CD4-positive, alpha-beta T cell treated with Interleukin-21 for 1 hour (primary cell): Measurements from ENCODE around the gene KCNQ5.
"Not testable (repeated sequence)": the region's sequence is repeated elsewhere in the genome, so short reads cannot be mapped to it uniquely, and the experiment has no call there.

Experiments used
- DNase-seq: peaks from one replicate; pipeline ENCODE4 v3.0.0-alpha.2; 2020

Gene KCNQ5

DNA sequence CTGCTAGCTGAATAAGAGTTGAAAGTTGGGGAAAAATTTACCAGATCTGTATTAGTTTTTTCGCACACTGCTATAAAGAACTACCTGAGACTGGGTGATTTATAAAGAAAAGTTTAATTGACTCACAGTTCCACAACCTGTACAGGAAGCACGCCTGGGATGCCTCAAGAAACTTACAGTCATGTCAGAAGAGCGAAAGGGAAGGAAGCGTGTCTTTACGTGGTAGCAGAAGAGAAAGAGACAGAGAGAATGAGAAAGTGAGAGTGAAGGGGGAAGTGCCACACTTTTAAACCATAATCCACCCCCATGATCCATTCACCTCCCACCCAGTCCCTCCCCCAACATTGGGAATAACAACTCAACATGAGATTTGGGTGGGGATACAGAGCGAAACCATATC is 523.8 kb downstream of the KCNQ5 start:
- no peak for DNase-seq

DNA sequence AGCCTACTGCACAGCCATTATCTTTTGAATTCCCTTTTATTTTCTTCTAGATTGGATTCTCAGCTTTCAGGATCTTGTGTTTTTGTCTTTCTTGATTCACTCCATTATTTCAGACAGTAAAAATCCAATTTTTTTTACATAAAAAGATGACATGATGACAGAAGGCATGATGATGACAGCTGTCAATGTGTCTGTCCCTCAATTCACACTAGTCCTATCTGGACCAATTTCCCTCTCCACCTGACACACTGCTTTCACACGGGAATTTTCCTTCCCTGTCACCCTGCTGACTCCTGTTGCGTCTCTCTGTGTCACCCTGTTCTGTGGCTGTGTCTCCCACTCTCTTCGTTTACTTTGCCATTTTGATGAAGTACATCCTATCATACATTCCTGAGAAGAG is 529.9 kb downstream of the KCNQ5 start:
- DNase-seq, result no peak

DNA sequence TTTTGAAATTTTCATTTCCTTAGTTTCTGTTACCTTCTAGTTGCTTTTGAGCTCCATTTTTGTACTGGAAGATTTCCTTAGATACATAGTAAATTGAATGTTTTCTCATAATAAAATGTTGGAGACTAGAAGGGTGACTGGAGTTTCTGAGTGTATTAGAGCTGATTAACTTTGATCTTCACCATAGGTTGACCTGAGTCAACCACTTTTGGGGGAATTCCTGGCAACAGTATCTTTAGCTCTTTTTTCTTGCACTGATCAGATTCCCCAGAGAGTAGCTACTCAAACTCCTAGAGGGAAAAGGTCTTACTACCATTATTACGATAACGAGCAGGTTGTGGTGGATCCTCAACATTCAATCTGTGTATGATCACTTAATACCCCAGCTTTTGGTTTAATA is 530.7 kb downstream of the KCNQ5 start:
- no peak for DNase-seq

DNA sequence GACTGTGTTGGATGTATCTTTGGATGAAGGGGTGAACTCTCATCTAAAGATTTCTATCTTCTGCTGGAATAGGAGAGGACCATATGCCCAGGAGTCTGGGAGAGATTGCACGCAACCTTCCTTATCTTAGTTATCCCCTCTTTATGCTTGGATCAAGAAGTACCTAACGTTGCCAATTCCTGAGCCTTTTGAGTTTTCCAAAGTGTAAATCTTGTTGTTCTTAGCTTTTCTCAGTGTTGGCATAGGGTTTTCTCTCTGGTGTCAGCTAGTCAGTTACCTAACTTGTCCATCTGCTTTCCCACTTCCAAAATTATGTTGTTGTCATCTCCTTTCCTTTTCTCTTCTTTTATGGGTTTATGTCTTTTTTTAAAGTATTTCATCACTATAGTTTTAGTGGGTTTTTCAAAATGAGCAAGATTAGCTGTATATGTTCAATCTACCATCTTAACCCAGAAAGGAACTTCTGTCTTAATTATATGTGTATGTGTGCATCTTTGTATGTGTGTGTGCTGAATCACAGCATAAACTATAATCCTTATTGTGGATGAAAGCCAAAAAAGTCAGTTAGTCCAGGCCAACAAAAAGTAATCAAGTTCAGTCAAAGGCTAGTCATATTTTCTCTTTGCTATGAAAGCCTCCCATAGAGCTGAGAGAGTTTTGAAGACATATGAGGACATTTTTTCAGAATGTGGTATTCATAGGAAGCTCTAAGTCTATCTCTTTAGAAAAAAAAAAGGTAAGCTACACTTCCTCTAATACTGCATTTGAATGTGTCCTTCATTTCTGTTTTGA is 531.3 kb downstream of the KCNQ5 start:
- DNase-seq, result no peak

DNA sequence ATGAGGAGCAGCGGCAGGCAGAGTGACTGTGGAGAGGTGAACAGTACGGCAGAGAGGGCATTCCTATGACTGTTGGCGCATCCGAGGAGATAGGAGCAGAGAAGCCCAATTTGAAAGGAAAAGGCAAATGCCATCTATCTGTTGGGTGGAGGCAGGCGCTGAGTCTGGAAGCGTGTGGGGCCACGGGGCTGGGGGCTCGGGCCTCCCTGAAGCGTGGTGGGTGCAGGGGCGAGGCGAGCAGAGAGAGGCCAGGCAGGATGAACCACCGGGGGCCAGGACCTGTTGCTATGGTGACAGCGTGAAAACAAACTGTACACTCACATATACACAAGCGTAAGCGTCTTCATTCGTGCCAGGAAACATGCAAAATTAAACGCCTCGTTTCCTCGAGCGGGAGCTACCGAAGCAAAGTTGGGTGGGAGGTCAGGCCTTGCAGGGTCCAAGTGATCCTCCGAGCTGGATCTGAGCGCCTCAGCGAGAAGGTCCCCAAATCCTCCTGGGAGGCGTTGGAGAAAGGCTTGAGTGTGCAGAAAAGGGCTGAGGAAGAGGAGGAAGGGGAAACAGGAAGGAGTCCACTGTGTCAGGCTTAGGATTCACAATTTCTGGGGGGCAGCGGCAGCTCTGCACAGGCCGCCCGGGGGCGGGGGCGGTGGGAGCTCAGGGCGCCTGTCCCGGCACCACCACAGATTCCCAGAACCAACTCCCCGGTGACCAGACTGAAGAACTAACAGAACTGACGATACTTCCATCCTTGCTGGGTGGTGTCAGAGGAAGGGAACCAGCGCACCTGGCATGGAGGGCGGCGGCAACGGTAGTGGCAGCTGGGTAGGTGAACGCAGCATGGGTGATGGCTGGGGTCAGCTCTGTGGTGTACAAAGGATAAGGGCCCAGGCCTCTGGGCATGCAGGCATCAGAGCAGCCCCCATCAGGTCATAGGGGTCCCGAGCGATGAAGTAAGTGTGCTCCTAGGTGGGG is 535.2 kb downstream of the KCNQ5 start:
- no peak for DNase-seq

DNA sequence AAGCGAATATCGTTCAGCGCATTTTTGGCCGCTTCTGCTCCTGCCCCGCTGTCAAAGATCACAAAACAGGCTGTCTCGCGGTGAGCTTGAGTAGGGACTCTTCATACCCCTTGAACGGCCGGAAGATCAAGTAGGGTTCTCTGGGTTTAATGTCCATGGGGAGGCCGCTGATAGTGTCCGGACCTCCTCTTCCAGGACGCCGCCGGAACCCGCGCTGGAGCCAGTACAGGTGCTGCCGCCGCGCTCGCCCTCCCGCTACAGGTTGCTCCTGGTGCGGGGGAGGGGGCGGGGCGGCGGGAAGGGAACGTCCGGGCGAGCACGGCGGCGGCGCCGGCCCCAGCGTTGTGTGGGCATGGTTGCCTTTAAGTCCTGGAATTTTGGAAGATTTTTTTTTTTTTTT is 536.0 kb downstream of the KCNQ5 start:
- no peak for DNase-seq

DNA sequence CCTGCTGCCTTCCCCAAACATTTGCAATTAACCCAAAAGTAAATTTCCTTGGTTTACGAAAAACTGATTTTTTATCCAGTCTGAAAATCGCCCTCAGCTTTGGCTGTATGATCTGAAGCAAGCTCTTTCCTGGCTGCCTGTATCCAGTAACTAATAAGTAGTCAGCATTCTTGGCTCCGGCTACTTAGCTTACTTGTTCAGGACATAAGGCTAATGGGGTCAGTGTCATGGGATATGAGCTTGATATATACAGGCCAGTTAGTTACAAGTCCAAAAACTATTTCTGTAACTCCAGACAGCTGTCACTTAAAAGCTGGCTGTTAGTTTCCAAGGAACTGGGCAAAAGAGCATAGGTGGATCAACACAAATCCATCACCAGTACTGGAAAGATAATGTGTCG is 547.2 kb downstream of the KCNQ5 start:
- no peak for DNase-seq

DNA sequence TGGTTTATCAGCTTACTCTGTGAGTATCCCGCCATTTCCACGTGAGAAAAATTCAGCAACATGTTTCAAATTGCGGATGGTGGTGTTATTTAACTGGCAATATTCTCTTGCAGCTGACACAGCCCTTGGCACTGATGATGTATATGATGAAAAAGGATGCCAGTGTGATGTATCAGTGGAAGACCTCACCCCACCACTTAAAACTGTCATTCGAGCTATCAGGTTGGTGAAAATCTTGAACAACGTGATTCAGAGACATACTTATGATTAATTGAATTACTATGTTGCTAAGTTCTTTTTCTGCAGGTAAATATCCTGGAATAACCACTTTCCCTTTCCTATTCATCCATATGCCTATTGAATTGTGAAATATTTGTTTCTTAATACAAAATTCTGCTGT is 547.8 kb downstream of the KCNQ5 start:
- DNase-seq, result no peak

DNA sequence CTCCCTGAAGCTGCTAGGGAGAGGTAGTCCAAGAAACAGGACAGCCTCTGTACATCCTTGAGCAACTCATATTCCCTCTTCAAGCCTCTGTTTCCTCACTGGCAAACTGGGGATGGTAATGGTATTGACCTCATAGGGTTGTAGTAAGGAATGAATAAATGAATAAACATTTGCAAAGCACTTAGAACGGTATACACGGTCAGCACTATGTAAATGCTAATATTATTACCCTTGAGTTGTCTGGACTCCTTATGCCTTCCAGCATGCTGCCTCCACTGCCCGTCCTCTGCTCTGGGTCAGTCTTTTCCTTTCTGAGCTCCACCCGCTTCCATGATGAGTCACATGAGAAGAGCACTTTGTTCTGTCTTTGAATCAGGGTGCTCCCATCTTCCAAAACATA is 552.8 kb downstream of the KCNQ5 start:
- no peak for DNase-seq

DNA sequence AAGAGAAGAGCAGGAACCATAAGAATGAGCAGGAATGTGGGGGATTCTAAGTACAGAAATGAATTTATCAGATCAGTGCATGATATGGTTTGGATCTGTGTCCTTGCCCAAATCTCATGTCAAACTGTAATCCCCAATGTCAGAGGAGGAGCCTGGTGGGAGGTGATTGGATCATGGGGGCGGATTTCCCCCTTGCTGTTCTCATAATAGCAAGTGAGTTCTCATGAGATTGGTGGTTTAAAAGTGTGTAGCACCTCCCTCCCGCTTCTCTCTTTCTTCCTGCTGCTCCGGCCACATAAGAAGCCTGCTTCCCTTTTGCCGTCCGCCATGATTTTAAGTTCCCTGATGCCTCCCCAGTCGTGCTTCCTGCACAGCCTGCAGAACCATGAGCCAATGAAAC is 554.2 kb downstream of the KCNQ5 start:
- DNase-seq, result no peak

DNA sequence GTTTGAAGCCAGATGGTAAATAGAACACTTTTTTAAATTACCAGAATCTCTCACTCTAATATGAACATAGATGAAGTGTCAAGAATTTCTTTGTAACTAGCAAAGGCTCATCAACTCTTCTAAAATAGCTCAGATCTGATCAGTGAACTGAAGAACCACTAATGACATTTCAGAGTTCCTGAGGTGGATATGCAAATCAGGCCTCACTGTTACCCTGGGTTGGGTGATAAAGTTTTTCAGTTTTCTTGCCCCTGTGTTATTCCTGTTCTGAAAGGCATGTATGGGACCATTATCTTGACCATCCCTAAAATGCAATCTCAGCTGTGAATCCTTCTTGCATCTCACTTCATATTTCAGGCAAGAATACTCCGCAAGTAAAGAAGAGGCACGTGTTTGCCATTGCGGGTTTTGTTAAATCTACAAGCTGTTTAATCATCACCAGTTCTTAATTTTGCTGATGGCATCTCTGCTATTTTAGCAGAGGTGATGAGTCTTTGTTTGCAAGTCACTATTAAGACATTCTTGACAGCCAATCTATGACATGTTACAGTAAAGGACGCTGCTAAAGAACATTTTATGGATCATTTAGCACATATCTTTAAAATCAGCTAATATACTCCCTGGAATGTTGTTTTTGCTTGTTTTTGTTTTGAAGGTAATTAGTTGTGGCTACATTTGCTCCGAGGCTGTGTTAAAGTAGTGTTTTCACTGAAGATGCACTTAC is 555.5 kb downstream of the KCNQ5 start:
- DNase-seq, result no peak

DNA sequence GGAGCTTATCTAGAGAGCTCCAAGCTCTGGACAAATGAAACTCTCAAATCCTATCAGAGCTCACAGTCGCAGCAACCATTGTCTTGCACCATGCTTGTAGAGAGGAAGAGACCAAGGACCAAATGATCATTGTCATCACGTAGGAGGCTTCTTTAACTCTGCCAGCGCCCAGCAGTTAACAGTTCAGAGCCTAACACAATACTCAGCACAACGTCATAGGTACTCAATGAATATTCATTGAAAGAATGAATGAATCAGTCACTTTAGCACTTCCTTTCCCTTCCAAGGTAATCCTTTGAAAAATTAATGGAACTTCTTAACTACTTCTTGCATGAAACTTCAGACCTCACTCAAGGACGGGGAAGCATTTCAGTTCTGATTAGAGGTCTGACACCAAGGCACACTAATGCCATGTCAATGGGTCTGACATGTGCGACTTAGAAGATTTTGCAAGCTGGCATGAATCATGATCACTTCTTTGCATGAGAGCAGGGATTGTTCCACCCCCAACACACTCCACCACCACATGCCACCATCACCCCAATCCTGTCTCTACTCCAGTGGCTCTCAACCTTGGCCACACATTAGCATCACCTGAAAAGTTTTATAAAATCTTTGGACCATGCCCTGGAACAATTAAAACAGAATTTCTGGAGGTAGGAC is 558.3 kb downstream of the KCNQ5 start:
- DNase-seq, result no peak

DNA sequence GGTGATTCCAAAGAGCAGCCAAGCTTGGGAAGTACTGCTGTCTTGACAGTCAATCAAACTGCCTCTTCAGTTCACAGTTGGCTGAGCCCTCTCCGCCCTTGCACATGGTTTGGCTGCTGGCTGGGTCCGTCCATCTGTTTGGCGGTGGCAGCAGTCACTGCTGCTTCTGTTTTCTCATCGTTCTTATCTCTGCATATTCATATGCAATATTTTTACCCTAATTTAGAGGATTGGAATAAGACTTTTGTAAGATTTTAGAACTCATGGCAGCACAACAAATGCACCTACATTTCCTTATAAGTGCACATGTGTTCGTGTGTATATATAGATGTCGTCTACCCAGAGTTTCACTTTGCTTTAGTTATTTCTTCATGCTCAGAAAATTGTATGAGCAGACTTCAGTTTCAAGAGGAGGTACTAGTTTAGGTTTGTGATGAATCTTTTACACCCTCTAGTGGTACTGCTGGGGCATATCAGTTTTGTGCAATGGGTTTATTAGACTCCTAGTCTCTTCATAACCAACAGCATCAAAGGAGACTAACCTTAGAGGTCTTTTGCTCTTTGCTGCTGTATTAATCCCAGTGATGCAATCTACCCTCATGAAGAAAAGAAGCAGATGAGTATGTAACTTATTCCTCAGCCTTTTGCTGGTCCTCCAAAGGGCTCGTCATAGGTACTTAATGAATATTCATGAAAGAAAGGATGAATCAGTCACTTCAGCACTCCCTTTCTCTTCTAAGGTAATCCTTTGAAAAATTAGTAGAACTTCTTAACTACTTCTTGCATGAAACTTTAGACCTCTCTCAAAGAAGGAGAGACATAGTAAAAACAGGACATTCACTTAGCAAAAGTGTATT is 559.1 kb downstream of the KCNQ5 start:
- DNase-seq, result peak; percentile 48

DNA sequence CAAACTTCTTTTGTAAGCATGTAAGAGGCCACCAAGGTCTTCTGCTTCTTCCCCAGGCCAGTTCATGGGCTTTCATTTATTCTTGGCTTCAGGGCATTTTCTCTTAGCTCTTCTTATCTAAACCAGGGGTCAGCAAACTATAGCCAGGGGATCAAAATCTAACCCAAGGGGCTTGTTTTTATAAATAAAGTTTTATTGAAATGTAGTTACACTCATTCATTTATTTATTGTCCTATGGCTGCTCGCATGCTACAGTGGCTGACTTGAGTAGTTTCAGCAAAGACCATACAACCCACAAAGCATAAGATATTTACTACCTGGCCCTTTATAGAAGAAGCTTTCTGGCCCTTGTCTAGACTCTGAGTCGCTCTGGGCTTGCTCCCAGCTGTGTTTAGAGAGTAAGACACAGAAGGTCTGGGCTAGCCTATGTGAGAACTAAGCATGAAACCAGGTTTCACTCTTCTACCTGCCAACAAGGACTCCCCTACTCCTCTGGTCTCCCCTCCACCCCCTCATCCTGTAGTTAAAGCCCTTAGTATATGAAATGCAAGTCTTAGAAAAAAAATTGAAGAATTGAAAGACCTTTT is 560.2 kb downstream of the KCNQ5 start:
- no peak for DNase-seq

DNA sequence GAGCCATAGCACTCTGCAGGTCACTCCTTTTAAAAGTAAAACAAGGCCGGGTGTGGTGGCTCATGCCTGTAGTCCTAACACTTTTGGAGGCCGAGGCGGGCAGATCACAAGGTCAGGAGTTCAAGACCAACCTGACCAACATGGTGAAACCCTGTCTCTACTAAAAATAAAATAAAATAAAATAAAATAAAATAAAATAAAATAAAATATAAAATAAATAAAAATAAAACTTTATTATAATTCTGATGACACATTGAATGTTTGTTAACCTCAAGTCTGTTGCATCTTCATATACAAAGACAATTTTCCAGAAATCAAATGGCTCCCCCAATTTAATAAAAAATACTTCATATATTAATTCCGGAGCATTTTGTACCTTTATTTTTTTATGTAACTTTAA is 571.4 kb downstream of the KCNQ5 start:
- DNase-seq, result not testable (repeated sequence)

DNA sequence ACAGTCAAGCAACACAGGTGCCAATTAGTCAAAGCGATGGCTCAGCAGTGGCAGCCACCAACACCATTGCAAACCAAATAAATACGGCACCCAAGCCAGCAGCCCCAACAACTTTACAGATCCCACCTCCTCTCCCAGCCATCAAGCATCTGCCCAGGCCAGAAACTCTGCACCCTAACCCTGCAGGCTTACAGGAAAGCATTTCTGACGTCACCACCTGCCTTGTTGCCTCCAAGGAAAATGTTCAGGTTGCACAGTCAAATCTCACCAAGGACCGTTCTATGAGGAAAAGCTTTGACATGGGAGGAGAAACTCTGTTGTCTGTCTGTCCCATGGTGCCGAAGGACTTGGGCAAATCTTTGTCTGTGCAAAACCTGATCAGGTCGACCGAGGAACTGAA is 572.9 kb downstream of the KCNQ5 start:
- DNase-seq, result no peak

DNA sequence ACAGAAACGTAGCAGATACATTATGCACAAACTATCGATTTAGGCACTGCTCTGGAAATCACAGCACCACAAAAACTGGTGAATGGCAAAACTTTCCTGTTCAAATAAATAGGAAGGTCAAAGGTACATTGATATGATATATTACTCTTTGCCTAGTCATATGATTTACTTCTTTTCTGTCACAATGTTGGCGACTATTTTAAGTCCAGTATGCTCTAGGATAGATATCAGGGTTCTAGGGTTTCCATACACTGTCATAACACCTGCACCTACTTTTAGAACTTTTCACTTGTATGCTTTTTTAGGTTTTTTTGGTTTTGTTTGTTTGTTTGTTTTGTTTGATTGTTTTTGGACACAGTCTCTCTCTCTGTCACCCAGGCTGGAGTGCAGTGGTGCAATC is 578.4 kb downstream of the KCNQ5 start:
- no peak for DNase-seq

DNA sequence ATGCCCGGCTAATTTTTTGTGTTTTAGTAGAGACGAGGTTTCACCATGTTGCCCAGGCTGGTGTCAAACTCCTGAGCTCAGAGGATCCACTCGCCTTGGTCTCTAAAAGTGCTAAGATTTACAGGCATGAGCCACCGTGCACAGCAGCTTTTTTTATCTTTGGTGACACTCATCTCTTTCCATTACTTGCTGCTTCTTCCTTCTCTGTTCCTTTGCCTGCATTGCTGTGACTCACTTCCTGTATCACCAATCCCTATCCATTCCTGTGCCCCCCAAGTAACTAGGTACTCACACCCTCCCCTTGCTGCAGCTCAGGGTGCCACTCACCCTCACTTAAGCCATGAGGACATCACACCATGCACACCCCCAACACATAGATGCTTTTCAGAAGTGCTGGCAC is 578.9 kb downstream of the KCNQ5 start:
- no peak for DNase-seq

DNA sequence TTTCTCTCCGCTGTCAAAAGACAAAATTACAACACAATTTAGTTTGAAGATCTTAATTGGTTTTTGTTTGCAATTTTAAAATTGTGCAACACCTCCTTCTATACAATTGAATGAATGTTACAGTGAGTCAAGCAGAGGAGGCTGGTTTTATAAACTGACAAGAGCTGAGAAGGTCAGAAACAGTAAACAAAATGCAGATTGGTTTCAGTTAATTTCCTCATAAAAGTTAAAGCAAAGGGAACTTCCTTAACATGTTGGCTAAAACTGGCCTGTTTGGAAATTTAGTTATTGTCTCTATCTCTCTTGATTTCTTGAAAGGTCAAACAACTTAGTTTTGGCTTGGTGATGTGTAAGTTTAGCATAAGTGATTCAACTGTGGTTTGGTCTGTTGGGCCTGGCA is 581.2 kb downstream of the KCNQ5 start:
- DNase-seq, result no peak

DNA sequence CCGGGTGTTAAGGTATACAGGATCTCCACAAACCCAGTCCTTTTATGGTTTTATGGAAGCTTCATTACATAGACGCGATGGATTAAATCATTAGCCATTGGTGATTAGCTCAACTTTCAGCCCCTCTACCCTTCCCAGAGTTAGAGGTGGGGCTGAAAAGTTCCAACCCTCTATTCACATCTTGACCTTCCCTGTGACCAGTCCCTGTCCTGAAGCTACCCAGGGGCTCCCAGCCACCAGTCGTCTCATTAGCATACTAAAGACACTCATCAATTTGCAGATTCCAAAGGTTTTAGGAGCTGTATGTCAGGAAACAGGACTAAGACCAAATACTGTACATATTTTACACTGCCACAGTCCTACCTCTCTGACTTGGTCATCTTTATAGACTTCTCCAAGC is 582.4 kb downstream of the KCNQ5 start:
- no peak for DNase-seq

DNA sequence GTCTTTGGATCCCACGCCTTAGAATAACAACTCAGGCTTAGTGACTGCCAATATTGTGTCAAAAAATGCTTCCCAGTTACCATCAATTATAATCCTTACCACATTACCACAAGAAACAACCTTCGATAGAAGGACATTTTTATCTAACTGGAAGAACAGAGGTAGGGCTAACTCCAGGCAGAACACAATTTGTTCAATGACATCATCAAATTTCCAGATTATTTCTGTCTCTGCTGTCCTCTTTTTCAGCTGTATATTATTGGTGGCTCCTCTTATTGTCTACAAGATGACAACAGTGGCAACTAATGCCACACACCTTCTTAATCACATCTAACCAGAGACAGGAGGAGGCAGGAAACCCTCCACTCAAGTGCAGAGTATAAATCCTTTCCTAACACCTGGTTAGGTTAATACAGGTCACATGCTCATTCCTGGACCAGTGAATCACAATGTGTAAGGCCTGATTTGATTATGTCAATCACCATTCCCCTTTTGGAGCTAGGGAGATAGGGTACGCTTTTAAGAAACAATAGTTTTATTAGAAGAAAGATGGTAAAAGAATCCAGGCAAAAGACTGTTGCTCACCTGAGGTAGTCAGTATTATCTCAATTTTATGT is 585.5 kb downstream of the KCNQ5 start:
- DNase-seq, result no peak
